ENCODE measurements around the gene SMIM20. TPM values are rescaled to one million over a fixed set of nuclear protein-coding genes. Genes with fewer than 3 reads are reported as not detected.

SMIM20 gene
- total and polyA plus RNA-seq, 2 of the 4 experiments (the other 2 are of a cell fraction), result 13.6 to 23.1 TPM

DNA sequence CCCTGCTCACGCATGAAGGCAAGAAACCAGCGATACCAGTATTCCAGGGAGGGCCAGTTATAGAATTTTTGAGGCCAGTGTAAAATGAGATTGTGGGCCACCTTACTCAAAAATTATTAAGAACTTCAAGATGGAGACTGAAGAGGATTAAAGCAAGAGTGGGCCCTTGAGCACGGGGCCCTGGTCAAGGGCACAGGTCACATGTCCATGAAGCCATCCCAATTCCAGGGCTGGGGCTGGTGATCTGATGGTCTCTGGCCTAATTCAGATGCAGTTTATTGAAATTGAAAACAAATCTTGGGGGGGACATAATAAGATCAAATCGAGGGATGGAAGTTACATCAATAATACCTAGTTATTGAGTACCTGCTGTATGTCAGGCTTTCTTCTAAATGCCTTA lies 58.3 kb downstream of the SMIM20 start:
- no peak overlapping the region for H2BK5ac ChIP-seq (ENCODE audit: low read depth, low read length, poor library complexity, severe bottlenecking)
- ChIA-PET CTCF (no interaction called here), POLR2A (ENCODE audit: unreplicated experiment) (no interaction called here)
- no peak overlapping the region for H2AK9ac ChIP-seq (replicated peaks; ENCODE audit: low read depth, low read length, poor library complexity)
- no peak overlapping the region for H4K5ac ChIP-seq (ENCODE audit: low read depth, low read length)
- ATAC-seq (ENCODE audit: low read depth) (no peak), DNase-seq (no peak)
- H3K9me3 ChIP-seq (ENCODE audit: control insufficient read depth, insufficient read depth, low read length), result no peaks in the 10 kb centered on the region
- no peak overlapping the region for H2BK15ac ChIP-seq (ENCODE audit: low read depth, low read length)
- H3K79me1 ChIP-seq (ENCODE audit: low read depth in 1 of 2, low read length in 2 of 2), result no peaks in the 10 kb centered on the region
- H3K4me3 ChIP-seq (ENCODE audit: insufficient read depth, low read depth, low read length), result no peak overlapping the region
- WGBS, 2 experiments (ENCODE audit: extremely low coverage in 2 of 2, insufficient read length in 1 of 2), result no CpG with 5 or more reads among the region's 4 CpGs
- H2AFZ ChIP-seq (replicated peaks; ENCODE audit: low read length, poor library complexity), result no peak overlapping the region
- H3K56ac ChIP-seq (ENCODE audit: extremely low read depth, insufficient read depth, low read length), result no peak overlapping the region
- no peak overlapping the region for H3K4me2 ChIP-seq (ENCODE audit: low read depth, low read length)
- H2AK5ac ChIP-seq (ENCODE audit: low read depth, low read length), result no peak overlapping the region
- H3K18ac ChIP-seq (ENCODE audit: low read depth, low read length), result no peak overlapping the region
- BruUV-seq (replicated peaks), result no TSS peak
- no peaks in the 10 kb centered on the region for H3K9me1 ChIP-seq (ENCODE audit: insufficient read depth, low read length)
- intact Hi-C loops (cut with micrococcal nuclease) (no loop called here), dilution Hi-C loops (cut with HindIII; ENCODE audit: low sequenced_read_pairs, unreplicated experiment) (no loop called here), in situ Hi-C loops (cut with MboI; ENCODE audit: low sequenced_read_pairs) (no loop called here)
- no peak overlapping the region for H3K14ac ChIP-seq (replicated peaks; ENCODE audit: low read depth, low read length)
- H4K8ac ChIP-seq (ENCODE audit: low read depth in 2 of 2, low read length in 2 of 2), result no peak overlapping the region
- no peak overlapping the region for H3K9ac ChIP-seq (ENCODE audit: low read depth, low read length)
- H3K27me3 ChIP-seq (ENCODE audit: control insufficient read depth, insufficient read depth, low read length), result peaks cover 9% of the 10 kb centered on the region
- H3K23ac ChIP-seq (ENCODE audit: low read depth, low read length), result no peak overlapping the region
- no peak overlapping the region for H3K4ac ChIP-seq (ENCODE audit: low read depth, low read length)
- TF ChIP-seq CHD1 (IDR thresholded peaks at IDR 0.05; ENCODE audit: low read depth, low read length) (no peak), POLR2A (IDR thresholded peaks at IDR 0.05; ENCODE audit: low read depth, low read length) (no peak), FOS (IDR thresholded peaks at IDR 0.05; ENCODE audit: low read depth, low read length) (no peak), NFE2L2 (IDR thresholded peaks at IDR 0.05; ENCODE audit: low read depth, low read length) (no peak), ELK1 (IDR thresholded peaks at IDR 0.05; ENCODE audit: borderline replicate concordance, low read depth, low read length) (no peak), MAZ (IDR thresholded peaks at IDR 0.05; ENCODE audit: borderline replicate concordance, low read depth, low read length) (no peak), RAD21 (IDR thresholded peaks at IDR 0.05; ENCODE audit: low read length) (no peak), BHLHE40 (IDR thresholded peaks at IDR 0.05; ENCODE audit: low read depth, low read length) (no peak), RCOR1 (IDR thresholded peaks at IDR 0.05; ENCODE audit: insufficient replicate concordance, low read length) (no peak), CEBPB (IDR thresholded peaks at IDR 0.05; ENCODE audit: low read depth, low read length) (no peak), RFX5 (IDR thresholded peaks at IDR 0.05; ENCODE audit: low read depth, low read length) (no peak), MXI1 (IDR thresholded peaks at IDR 0.05; ENCODE audit: borderline replicate concordance, low read depth, low read length) (no peak), MAFK (IDR thresholded peaks at IDR 0.05; ENCODE audit: low read depth, low read length) (no peak), SMC3 (IDR thresholded peaks at IDR 0.05; ENCODE audit: low read depth, low read length) (no peak), CTCF (conservative IDR thresholded peaks at IDR 0.05; ENCODE audit: low read depth, low read length) (no peak)
- TF ChIP-seq, protein P1, sequence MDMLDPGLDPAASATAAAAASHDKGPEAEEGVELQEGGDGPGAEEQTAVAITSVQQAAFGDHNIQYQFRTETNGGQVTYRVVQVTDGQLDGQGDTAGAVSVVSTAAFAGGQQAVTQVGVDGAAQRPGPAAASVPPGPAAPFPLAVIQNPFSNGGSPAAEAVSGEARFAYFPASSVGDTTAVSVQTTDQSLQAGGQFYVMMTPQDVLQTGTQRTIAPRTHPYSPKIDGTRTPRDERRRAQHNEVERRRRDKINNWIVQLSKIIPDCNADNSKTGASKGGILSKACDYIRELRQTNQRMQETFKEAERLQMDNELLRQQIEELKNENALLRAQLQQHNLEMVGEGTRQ (IDR thresholded peaks at IDR 0.05; ENCODE audit: low read depth, low read length), result no peak
- H3K36me3 ChIP-seq (ENCODE audit: control insufficient read depth, insufficient read depth, low read length), result no peaks in the 10 kb centered on the region
- H3K27ac ChIP-seq (ENCODE audit: insufficient read depth, low read length), result no peak overlapping the region
- no peak overlapping the region for H2BK20ac ChIP-seq (ENCODE audit: low read depth, low read length)
- no peak overlapping the region for H4K91ac ChIP-seq (ENCODE audit: insufficient read depth, low read depth, low read length)
- H3K4me1 ChIP-seq (ENCODE audit: control insufficient read depth, insufficient read depth, low read length), result no peaks in the 10 kb centered on the region
- no peaks in the 10 kb centered on the region for H4K20me1 ChIP-seq (ENCODE audit: insufficient read depth, low read length)
- no peak overlapping the region for H2BK120ac ChIP-seq (ENCODE audit: low read depth, low read length)

Measured in IMR-90 (cell line).